ENCODE results near the gene CUL9.

The CUL9 gene

GRCh38 chr6:43262780-43263313, 80.9 kb downstream of the CUL9 start:
- DNase-seq (ENCODE audit: extremely low read depth, low read depth) = no peak
- TF ChIP-seq, protein P1, sequence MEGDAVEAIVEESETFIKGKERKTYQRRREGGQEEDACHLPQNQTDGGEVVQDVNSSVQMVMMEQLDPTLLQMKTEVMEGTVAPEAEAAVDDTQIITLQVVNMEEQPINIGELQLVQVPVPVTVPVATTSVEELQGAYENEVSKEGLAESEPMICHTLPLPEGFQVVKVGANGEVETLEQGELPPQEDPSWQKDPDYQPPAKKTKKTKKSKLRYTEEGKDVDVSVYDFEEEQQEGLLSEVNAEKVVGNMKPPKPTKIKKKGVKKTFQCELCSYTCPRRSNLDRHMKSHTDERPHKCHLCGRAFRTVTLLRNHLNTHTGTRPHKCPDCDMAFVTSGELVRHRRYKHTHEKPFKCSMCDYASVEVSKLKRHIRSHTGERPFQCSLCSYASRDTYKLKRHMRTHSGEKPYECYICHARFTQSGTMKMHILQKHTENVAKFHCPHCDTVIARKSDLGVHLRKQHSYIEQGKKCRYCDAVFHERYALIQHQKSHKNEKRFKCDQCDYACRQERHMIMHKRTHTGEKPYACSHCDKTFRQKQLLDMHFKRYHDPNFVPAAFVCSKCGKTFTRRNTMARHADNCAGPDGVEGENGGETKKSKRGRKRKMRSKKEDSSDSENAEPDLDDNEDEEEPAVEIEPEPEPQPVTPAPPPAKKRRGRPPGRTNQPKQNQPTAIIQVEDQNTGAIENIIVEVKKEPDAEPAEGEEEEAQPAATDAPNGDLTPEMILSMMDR (IDR thresholded peaks at IDR 0.05; ENCODE audit: low read depth, low read length) = no peak

DNA sequence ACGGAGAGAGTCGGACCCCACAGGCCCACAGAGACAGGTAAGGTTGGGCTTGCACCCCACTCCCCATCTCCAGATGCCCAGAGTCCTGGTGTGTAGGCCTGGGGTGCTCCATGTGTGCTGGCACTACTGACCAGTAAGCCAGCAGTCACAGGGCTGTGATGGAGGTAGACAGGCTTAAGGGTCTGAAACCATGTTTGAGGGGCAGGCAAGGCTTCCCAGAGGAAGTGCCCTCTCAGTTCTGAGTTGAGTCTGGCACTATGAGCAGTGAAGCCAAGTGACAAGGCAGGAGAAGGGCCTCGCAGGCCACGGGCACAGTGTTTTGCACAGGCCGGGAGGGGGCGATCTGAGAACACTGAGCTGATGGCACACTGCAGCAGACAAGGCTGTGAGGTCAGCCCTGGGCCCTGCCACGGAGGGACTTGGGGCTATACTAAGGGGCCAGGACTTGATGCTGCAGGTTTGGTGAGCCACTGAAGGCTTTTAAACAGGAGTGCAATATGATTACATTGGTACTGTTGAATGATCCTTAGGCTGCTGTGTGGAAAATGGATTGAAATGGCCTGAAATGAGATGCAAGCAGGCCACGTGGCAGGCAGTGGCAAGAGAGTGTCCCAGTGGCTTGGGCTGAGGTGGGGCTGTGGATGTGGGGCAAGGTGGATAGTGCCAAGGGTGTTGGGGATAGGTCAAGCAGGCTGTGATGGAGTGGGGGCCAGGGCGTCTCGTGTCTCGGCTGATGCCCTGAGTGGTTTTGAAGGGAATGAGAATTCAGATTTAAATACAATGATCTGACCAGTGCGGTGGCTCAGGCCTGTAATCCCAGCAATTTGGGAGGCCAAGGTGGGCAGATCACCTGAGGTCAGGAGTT, 81.5 kb downstream of the CUL9 start:
- peak; percentile 14 for DNase-seq (ENCODE audit: extremely low read depth, low read depth)

GRCh38 chr6:43264599-43265145, 82.7 kb downstream of the CUL9 start:
- no peak for DNase-seq (ENCODE audit: extremely low read depth, low read depth)
- TF ChIP-seq, protein P1 (IDR thresholded peaks at IDR 0.05; ENCODE audit: low read depth, low read length) = no peak

More for the DNA sequence above, 81.5 kb downstream of the CUL9 start:
- TF ChIP-seq, protein P1 (IDR thresholded peaks at IDR 0.05; ENCODE audit: low read depth, low read length) = peak; percentile 86

- TF ChIP-seq, protein P1 (IDR thresholded peaks at IDR 0.05; ENCODE audit: low read depth, low read length) = no peak
- DNase-seq (ENCODE audit: extremely low read depth, low read depth) = no peak
These were observed 83.6 kb downstream of the CUL9 start for GRCh38 chr6:43265564-43265963.

DNA sequence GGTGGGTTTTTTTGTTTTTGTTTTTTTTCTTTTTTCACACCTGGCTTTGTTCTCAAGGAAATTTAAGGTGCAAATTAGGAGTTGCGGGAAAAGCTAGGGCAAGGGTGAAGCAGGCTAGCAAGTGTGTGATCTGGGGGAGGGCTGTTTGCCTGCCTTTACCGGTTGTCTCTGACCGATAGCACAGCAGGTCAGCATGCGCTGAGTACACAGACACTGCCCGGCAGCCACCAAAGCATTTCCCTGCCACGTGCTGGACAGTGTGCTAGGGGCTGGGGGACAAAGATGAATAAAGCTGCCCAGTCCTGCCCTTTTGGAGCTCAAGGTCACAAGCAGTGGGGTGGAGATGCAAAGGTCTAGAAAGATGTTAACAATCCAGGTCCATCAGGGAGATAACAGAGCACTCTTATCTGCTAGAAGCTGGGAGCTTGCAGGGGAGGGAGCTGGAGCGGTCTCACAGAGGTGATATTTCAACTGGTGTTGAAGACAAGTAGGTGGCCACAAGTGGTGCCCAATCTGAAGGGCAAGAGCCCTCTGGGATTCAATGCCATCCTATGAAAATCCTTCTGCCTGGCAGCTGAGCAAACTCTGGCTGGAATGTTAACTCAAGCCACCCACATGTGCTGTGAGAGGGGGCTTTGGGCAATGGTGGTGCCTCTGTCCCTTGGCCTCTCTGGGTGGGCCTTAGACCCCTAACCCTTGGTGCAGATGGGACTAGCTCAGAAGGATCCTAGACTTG, 85.8 kb downstream of the CUL9 start:
- DNase-seq (ENCODE audit: extremely low read depth, low read depth) = no peak
- TF ChIP-seq, protein P1 (IDR thresholded peaks at IDR 0.05; ENCODE audit: low read depth, low read length) = no peak

- TF ChIP-seq, protein P1 (IDR thresholded peaks at IDR 0.05; ENCODE audit: low read depth, low read length) = no peak
- DNase-seq (ENCODE audit: extremely low read depth, low read depth) = no peak
These were observed 86.3 kb downstream of the CUL9 start for GRCh38 chr6:43268355-43268700.

Data from AG09319 (cell line).